ENCODE data around the gene MATN1.

The MATN1 gene

DNA sequence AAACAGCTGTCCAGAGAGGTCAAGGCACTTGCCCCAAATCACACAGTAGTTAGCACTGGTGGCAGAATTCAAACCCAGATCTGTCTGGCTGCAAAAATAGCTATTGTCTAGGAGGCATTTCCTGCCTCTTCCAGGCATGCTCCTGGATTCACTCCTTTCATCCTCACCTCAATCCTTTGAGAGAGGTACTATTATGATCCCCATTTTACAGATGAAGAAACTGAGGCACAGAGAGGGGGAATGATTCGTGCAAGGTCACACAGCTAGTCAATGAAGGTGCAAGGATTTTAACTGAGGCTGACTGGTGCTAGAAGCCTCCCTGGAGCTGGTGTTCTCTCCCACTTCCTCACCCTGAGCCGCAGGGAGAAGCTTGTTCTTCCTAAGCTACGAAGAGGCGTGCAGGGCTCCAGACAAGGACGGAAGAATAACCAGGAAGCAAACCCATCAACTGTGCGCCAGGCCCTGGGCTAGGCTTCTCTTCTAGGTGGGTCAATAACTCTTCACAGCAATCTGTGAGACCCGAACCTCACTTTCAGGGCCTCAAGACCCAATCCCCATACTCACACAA lies 34.8 kb upstream of the MATN1 start:
- DNase-seq (ENCODE audit: low spot score) = no peak

DNA sequence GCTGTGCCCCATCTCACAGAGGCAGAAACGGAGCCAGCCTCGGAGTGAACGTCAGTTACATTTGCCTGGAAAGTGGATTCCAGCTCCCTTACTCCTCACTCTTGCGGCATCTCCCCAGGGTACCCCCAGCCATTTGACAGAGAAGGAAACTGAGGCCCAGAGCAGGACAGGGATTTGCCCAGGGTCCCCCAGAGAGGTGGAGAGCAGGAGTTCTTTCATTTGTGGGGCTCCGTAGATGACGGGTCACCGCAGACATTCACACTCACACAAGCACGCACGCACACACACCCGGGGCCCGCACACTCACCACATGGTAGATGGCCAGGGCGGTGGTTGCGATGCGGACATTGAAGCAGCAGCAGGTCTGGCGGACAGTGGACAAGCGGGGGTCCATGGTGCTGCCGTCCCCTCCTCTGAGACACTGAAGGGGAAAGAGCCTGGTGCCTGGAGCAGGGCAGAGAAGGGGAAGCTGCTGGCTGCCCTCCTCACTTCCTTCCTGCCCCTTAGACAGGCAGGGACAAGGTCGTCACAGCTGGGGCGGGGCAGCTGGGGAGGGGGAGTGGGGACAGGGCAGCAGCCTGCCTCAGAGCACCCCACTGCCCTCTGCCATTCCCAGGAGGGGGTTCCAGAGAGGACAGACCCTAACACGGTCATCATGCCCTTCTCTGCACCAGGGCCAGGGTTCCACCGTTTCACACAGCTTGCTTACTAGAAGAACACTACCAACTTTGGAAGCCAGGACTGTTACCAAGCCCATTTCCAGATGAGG lies 34.2 kb upstream of the MATN1 start, which contains the start of gene LAPTM5:
Gene LAPTM5 (minus strand): TSS at position 423 of the 769 bp plus-strand sequence. CDS start 29 bp downstream, at position 394.
- no peak for DNase-seq (ENCODE audit: low spot score)

DNA sequence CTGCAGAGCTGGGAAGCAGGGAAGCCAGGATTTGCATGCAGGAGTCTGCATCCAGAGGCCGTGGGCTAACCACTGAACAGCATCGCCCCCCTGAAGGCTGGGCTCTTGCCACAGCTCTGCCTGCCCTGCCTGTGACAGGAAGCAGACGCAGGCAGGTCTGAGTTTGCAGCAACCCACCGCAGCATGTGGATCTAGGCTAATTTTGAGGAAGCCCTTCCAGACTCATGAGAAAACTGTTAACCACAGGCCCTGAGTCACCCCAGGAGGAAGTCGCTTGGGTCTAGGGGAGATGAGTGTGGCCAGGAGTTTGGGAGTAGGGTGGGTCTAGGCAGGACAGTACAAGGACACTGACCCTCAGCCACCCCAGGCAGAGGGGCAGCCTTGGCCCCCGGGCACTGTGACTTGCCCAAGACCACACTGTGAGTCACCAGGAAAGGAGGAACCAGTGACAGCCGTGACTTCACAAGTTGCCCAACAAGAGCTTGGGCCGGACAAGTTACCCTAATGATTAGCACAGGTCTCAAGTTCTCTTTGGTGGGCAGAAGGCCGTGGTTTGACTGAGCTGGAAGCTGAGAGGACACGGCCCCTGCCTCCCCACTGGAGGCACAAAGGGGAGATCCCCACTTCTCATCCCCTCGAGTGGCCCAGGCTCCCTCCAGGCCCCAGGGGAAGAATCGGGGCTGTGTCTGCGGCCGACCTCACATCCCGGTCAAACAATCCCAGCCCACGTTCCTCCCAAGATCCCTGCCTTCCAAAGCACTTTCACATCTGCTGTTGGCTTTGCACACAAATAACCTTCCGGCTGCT lies 33.4 kb upstream of the MATN1 start:
- no peak for DNase-seq (ENCODE audit: low spot score)

DNA sequence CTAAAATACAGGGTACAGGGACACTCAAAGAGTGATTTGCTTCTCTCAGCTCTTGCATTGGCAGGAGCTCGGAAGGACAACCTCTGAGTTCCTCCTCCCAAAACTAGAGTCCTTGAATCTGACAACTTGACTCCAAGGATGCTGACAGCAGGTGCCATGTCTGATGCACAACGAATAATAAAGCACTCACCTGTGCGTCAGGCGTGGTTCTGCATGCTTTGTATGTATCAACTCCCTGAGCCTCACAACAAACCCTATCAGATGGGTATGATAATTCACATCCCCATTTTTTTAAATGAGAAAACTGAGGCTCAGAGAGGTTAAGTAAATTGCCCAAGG lies 32.8 kb upstream of the MATN1 start:
- no peak for DNase-seq (ENCODE audit: low spot score)

DNA sequence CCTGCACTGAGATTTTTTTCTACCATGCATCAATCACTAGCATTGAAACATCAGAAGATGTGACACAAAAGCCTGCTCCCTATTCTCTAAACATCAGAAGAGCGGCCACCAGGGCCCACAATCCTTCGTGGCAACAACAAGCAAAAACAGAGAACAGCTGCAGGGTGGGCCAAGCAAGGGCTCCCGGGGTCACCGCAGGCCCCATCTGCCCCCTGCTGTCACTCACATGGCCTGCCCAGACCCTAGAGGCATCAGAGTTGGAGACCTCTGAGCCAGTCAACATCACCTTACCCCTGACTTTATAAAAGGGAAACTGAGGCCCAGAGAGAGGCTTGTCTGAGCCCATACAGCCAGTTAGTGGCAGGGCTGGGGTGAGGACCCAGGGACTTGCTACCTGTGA lies 32.4 kb upstream of the MATN1 start:
- DNase-seq (ENCODE audit: low spot score) = no peak

DNA sequence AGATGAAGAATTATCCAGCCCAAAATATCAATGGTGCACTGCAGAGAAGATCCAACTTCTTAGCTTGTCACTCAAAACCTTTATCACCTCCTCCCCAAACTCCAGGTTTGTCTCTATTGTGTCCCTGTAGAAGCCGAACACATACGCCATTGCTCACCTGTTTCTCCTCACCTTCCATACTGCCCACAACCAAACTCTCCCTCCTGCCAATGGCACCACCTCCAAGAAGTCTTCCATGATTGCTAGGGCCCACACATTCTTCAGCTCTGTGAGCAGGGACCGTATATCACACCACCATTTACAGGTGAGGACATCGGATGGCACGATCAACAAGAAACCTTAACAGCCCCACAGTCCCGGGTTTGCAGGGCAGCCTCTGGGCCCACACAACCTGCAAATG lies 31.9 kb upstream of the MATN1 start:
- no peak for DNase-seq (ENCODE audit: low spot score)

GRCh38 chr1:30754684-30755171 lies 31.3 kb upstream of the MATN1 start:
- DNase-seq (ENCODE audit: low spot score) = no peak

DNA sequence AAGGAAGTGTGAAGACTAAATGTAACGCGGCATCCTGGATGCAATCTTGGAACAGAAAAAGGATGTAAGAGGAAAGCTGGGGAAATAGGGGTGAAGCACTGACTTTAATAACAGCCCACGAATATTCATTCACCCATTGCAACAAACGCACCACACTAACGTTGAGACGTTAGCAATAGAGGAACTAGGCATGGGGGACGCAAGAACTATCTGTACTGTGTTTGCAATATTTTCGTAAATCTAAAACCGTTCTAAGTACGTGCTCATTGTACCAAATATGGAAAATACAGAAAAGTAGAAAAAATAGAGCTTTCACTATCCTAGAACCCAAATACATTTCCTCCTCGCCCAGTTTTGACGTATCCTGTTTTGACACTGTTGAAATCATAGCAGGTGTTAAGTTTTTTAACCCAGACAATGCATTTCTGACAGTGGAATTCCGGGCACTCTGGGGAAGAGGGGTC lies 30.3 kb upstream of the MATN1 start:
- DNase-seq (ENCODE audit: low spot score) = no peak

DNA sequence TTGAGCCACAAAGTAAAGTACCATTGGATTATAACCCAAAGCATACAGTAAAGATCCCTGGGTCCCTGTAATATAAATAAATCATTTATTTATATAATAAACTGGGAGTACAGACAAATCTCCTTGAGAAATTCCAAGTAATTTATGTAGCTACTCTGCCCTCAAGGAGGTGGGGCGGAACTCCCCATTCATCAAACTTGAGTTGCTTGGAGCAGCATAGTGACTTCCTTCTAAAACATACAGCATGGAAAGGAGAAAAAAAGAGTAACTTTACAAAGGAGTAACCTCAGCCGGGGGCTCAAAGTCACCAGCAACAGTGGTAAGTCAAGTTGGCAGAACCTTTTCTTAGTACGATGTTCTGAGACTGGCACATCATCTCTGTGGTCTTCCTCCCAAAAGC lies 29.7 kb upstream of the MATN1 start:
- no peak for DNase-seq (ENCODE audit: low spot score)

- no peak for DNase-seq (ENCODE audit: low spot score)
Measured at GRCh38 chr1:30752651-30752908, 29.2 kb upstream of the MATN1 start.

GRCh38 chr1:30751830-30752650 lies 28.7 kb upstream of the MATN1 start:
- DNase-seq (ENCODE audit: low spot score) = no peak

- no peak for DNase-seq (ENCODE audit: low spot score)
Measured at GRCh38 chr1:30750731-30751291, 27.4 kb upstream of the MATN1 start.

DNA sequence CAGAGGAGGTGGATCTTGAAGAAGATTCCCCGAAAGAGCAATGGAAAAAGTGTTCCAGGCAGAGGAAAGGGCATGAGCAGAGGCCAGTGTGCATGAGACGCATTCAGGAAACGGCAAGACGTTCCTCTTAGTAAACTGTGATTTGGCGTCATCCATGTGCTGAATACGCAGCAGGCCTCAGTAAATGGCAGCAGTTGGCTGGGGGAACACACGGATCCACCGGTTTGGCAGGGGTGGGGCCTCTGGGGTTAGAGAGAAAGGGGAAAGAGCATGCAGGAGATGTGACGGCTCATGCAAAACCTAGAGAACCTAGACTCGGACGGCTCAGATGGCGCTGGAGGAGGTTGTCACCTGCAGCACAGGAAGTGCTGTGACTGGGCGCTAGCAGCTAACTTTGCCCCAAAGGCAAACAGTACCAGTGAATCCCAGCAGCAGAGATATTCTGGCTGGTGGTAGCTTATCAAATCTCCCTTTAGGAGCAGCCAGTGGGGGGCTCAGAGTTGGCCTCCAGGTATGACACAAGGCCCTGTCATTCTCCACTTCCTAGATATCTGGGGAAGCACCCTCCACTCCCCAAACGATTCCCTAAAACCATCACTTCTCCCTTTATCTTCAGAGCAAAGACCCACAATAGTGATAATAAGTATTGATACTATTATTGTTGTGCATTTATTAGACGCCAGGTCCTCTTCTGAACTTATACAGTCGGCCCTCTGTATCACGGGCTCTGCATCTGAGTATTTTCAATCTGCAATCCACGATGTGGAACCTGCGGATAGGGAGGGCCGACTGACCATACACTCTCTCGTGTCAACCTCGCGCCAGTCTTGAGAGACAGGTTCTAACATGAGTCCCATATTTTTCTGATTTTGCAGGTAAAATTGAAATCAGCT lies 26.6 kb upstream of the MATN1 start:
- no peak for DNase-seq (ENCODE audit: low spot score)

DNA sequence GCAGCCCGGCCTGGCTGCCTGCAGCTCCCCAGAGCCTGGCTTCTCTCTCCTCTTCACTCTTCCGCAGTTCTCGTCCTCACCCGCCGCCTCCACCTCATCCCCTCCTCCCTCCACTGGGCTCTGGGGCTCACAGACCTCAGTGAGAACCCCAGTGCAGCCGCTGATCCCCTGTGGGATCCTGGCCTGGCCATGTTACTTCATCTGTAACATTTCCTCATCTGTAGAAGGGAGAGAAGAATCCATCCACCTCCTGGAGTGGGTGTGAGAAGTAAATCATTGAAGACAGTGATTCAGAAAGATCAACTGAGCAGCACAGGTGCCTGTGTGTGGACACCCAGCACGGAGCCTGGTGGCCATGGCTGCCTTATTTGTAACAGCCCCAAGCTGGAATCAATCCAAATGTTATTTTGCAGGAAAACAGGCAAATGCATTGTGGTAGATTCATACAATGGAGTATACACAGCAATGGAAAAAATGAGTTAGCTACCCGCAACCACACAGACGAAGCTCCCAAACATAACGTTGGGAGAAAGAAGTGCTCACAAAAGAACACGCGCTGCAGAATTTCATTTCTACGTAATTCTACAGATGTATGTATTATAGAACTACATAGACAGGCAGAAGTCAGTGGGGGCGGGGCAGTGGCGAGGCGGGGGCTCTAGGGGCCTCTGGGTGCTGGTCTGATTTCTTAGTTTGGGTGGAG lies 25.5 kb upstream of the MATN1 start:
- no peak for DNase-seq (ENCODE audit: low spot score)

- no peak for DNase-seq (ENCODE audit: low spot score)
Measured at GRCh38 chr1:30748098-30748698, 24.8 kb upstream of the MATN1 start.

- no peak for DNase-seq (ENCODE audit: low spot score)
Measured at GRCh38 chr1:30747033-30748008, 23.9 kb upstream of the MATN1 start.

GRCh38 chr1:30746212-30747032 lies 23.0 kb upstream of the MATN1 start:
- DNase-seq (ENCODE audit: low spot score) = no peak

All from SK-N-DZ (cell line).